GM21786 (cell line): ENCODE data around the gene AGBL5.

Experiments used
- ATAC-seq: cut with Tn5 transposase; IDR thresholded peaks from one replicate; pipeline ENCODE4 v1.9.1; 2021; ENCODE audit not compliant: unreplicated experiment

AGBL5 gene

GRCh38 chr2:27021253-27022049, 30.0 kb upstream of the AGBL5 start:
- ATAC-seq = no peak

- ATAC-seq = no peak
Observed at GRCh38 chr2:27023740-27024139, 27.7 kb upstream of the AGBL5 start.

GRCh38 chr2:27024188-27024587, 27.3 kb upstream of the AGBL5 start:
- no peak for ATAC-seq

GRCh38 chr2:27024812-27025211, 26.7 kb upstream of the AGBL5 start:
- no peak for ATAC-seq

- ATAC-seq = no peak
Observed at GRCh38 chr2:27025281-27025800, 26.1 kb upstream of the AGBL5 start.

GRCh38 chr2:27025861-27026851, 25.3 kb upstream of the AGBL5 start:
- no peak for ATAC-seq

GRCh38 chr2:27027211-27027651, 24.2 kb upstream of the AGBL5 start:
- ATAC-seq = no peak

GRCh38 chr2:27029051-27029450, 22.4 kb upstream of the AGBL5 start:
- no peak for ATAC-seq

- ATAC-seq = peak; percentile 93
Observed at GRCh38 chr2:27032495-27033252, 18.8 kb upstream of the AGBL5 start, which contains the start of gene TMEM214. Gene TMEM214, plus strand, starts transcription at chr2:27032965. Its CDS starts 51 bp downstream, at chr2:27033016.

GRCh38 chr2:27033253-27033852, 18.1 kb upstream of the AGBL5 start:
- ATAC-seq = no peak

- ATAC-seq = no peak
Observed at GRCh38 chr2:27038012-27038411, 13.5 kb upstream of the AGBL5 start.

- ATAC-seq = no peak
Observed at GRCh38 chr2:27038631-27039339, 12.7 kb upstream of the AGBL5 start.

GRCh38 chr2:27039426-27039825, 12.0 kb upstream of the AGBL5 start:
- no peak for ATAC-seq

- no peak for ATAC-seq
Observed at GRCh38 chr2:27039871-27040270, 11.6 kb upstream of the AGBL5 start.

- no peak for ATAC-seq
Observed at GRCh38 chr2:27040282-27040681, 11.2 kb upstream of the AGBL5 start.

- peak; percentile 27 for ATAC-seq
Observed at GRCh38 chr2:27041752-27042151, 9.7 kb upstream of the AGBL5 start.

- ATAC-seq = peak; percentile 86
Observed at GRCh38 chr2:27042159-27042661, 9.3 kb upstream of the AGBL5 start.

- no peak for ATAC-seq
Observed at GRCh38 chr2:27042985-27043634, 8.4 kb upstream of the AGBL5 start.
